RWPE2 (cell line): ENCODE results near the gene EPHA5.

Experiments
- ATAC-seq: fragments of 200-7000 bp; cut with Tn5 transposase; 3 replicates; pipeline ENCODE4 v1.9.1; 2021; ENCODE audit warnings: low read depth
- DNase-seq: peaks from one replicate; pipeline ENCODE4 v3.0.0-alpha.2; 2020; ENCODE audit warnings: low spot score
- H3K27ac ChIP-seq: fragments of 450-650 bp; 2 replicates; pipeline ENCODE4 v1.5.1; 2017; ENCODE audit warnings: mild to moderate bottlenecking; ENCODE audit not compliant: poor library complexity, severe bottlenecking
- H3K27me3 ChIP-seq: fragments of 250-450 bp; sonication (Bioruptor Pico); 2 replicates; pipeline ENCODE4 v1.5.1; 2021; ENCODE audit warnings: mild to moderate bottlenecking, moderate library complexity; ENCODE audit not compliant: insufficient read depth, poor library complexity, severe bottlenecking
- H3K36me3 ChIP-seq: fragments of 250-450 bp; sonication (Bioruptor Pico); 2 replicates; pipeline ENCODE4 v1.5.1; 2020; ENCODE audit warnings: low read depth, mild to moderate bottlenecking, moderate library complexity
- H3K4me1 ChIP-seq: fragments of 250-450 bp; sonication (Bioruptor Pico); 2 replicates; pipeline ENCODE4 v1.5.1; 2021; ENCODE audit warnings: mild to moderate bottlenecking, moderate library complexity; ENCODE audit not compliant: insufficient read depth, poor library complexity, severe bottlenecking
- H3K4me3 ChIP-seq: fragments of 250-450 bp; sonication (Bioruptor Pico); 2 replicates; pipeline ENCODE4 v1.5.1; 2021; ENCODE audit warnings: mild to moderate bottlenecking, moderate library complexity; ENCODE audit not compliant: severe bottlenecking
- H3K9me3 ChIP-seq: fragments of 250-450 bp; sonication (Bioruptor Pico); 2 replicates; pipeline ENCODE4 v1.5.1; 2021; ENCODE audit warnings: mild to moderate bottlenecking, moderate library complexity; ENCODE audit not compliant: severe bottlenecking
- CTCF ChIP-seq: fragments of 450-650 bp; IDR thresholded peaks from one replicate; pipeline ENCODE4 v1.5.1; 2017; ENCODE audit warnings: mild to moderate bottlenecking, moderate library complexity; ENCODE audit not compliant: poor library complexity, severe bottlenecking

The EPHA5 gene

GRCh38 chr4:65670020-65670330 is 314 bp downstream of the EPHA5 start:
- Histone ChIP-seq H3K4me1 (no peaks in the 10 kb centered on the region), H3K27me3 (peaks cover 75% of the 10 kb centered on the region), H3K27ac (no peak overlapping the region), H3K9me3 (no peaks in the 10 kb centered on the region), H3K36me3 (no peaks in the 10 kb centered on the region), H3K4me3 (peak overlapping the region; percentile 19)
- ATAC-seq (no peak), DNase-seq (no peak)
- no peak for TF ChIP-seq CTCF

GRCh38 chr4:65669111-65670019 is 924 bp downstream of the EPHA5 start:
- no peak for DNase-seq
- H3K4me3 ChIP-seq, result peak overlapping the region; percentile 19
- no peaks in the 10 kb centered on the region for H3K9me3 ChIP-seq
- no peaks in the 10 kb centered on the region for H3K4me1 ChIP-seq
- H3K27me3 ChIP-seq, result peaks cover 80% of the 10 kb centered on the region
- no peak for ATAC-seq
- H3K36me3 ChIP-seq, result no peaks in the 10 kb centered on the region
- no peak overlapping the region for H3K27ac ChIP-seq
- no peak for TF ChIP-seq CTCF

DNA sequence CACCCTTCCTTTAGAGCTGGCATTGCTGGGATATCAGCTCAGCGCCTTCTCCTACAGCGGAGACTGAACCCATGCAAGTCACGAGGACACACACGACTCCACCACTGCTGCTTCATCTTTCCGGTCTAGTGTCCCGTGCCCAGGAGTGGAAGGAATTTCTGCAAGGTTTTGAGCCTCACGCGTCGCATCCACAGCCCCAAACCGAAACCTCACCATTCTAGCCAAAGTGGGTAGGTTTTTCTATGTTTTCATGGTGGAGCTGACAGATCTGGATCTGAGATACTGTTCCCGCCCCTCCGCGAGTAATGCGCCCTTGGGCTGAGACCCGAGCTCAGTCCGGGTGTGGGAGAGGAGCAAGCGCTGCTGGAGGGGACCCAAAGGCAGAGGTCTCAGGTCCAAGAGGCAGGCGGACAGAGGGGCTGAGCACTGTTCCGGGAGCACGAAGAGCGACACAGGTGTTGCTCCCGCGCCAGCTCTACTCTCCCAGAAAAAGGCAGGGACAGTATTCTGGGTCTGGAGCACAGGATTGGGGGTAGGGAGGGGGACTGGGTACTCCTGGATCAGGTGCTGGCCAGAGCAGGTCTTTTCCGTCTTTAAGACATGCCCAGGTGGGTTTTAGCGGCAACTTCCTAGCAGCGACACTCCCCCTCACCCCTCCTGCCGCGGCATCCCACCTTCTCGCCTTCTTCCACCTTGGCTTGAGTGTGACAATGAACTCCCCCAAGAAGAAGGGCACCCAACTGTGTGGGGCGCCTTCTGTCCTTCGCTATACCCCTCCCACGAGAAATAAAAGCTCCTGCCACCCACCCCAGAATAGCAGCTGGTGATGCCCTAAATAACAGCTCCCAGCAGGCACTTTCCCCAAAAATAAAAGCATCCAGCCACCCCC is 1.8 kb downstream of the EPHA5 start:
- H3K27ac ChIP-seq, result no peak overlapping the region
- peak overlapping the region; percentile 3 for H3K4me3 ChIP-seq
- H3K9me3 ChIP-seq, result no peaks in the 10 kb centered on the region

GRCh38 chr4:65667506-65668041 is 2.7 kb downstream of the EPHA5 start:
- TF ChIP-seq CTCF, result no peak
- Histone ChIP-seq H3K4me3 (no peak overlapping the region), H3K9me3 (no peaks in the 10 kb centered on the region), H3K36me3 (no peaks in the 10 kb centered on the region), H3K4me1 (no peaks in the 10 kb centered on the region), H3K27ac (no peak overlapping the region), H3K27me3 (peaks cover 81% of the 10 kb centered on the region)
- ATAC-seq (no peak), DNase-seq (no peak)

More for the DNA sequence above, 1.8 kb downstream of the EPHA5 start:
- Histone ChIP-seq H3K36me3 (no peaks in the 10 kb centered on the region), H3K27me3 (peaks cover 85% of the 10 kb centered on the region), H3K4me1 (no peaks in the 10 kb centered on the region)
- DNase-seq, result no peak
- no peak for ATAC-seq
- no peak for TF ChIP-seq CTCF
